Measurements from ENCODE around the gene ZDHHC5.
"Not testable (repeated sequence)": the region's sequence is repeated elsewhere in the genome, so short reads cannot be mapped to it uniquely, and the experiment has no call there.

ZDHHC5 gene

GRCh38 chr11:57668434-57668782, 494 bp downstream of the ZDHHC5 start:
- DNase-seq = no peak

- no peak for DNase-seq
These were observed 6.3 kb downstream of the ZDHHC5 start for GRCh38 chr11:57674251-57674650.

GRCh38 chr11:57675176-57675941, 7.4 kb downstream of the ZDHHC5 start:
- no peak for DNase-seq

- no peak for DNase-seq
These were observed 11.5 kb downstream of the ZDHHC5 start for GRCh38 chr11:57679396-57679795.

GRCh38 chr11:57680552-57680874, 12.6 kb downstream of the ZDHHC5 start:
- DNase-seq = no peak

- DNase-seq = no peak
These were observed 13.3 kb downstream of the ZDHHC5 start for GRCh38 chr11:57681168-57681567.

GRCh38 chr11:57690474-57690873, 22.6 kb downstream of the ZDHHC5 start:
- not testable (repeated sequence) for DNase-seq

GRCh38 chr11:57698843-57699365, 31.0 kb downstream of the ZDHHC5 start:
- no peak for DNase-seq

- DNase-seq = no peak
These were observed 31.9 kb downstream of the ZDHHC5 start for GRCh38 chr11:57699813-57700212.

- no peak for DNase-seq
These were observed 32.5 kb downstream of the ZDHHC5 start for GRCh38 chr11:57700425-57700824.

- DNase-seq = no peak
These were observed 35.4 kb downstream of the ZDHHC5 start for GRCh38 chr11:57703341-57703740.

- no peak for DNase-seq
These were observed 37.0 kb downstream of the ZDHHC5 start for GRCh38 chr11:57704932-57705331.

- DNase-seq = not testable (repeated sequence)
These were observed 37.5 kb downstream of the ZDHHC5 start for GRCh38 chr11:57705432-57705831.

- no peak for DNase-seq
These were observed 42.0 kb downstream of the ZDHHC5 start for GRCh38 chr11:57709802-57710367.

GRCh38 chr11:57711414-57712255, 43.7 kb downstream of the ZDHHC5 start, which contains the start of gene MED19:
Gene MED19, minus strand, starts transcription at chr11:57712215. Its CDS starts 36 bp downstream, at chr11:57712179.
- peak; percentile 65 for DNase-seq

GRCh38 chr11:57712256-57713150, 44.6 kb downstream of the ZDHHC5 start, which contains the start of gene TMX2:
Gene TMX2, plus strand, starts transcription at chr11:57712593. Its CDS starts 26 bp downstream, at chr11:57712619.
- DNase-seq = peak; percentile 80

- no peak for DNase-seq
These were observed 45.9 kb downstream of the ZDHHC5 start for GRCh38 chr11:57713835-57714234.

GRCh38 chr11:57716726-57717125, 48.8 kb downstream of the ZDHHC5 start:
- DNase-seq = not testable (repeated sequence)

- no peak for DNase-seq
These were observed 59.3 kb downstream of the ZDHHC5 start for GRCh38 chr11:57727185-57727584.

GRCh38 chr11:57728829-57729228, 60.9 kb downstream of the ZDHHC5 start:
- DNase-seq = no peak

GRCh38 chr11:57729479-57729878, 61.6 kb downstream of the ZDHHC5 start:
- DNase-seq = no peak

GRCh38 chr11:57732661-57733060, 64.7 kb downstream of the ZDHHC5 start:
- no peak for DNase-seq

Measured in activated CD4-positive, alpha-beta T cell treated with anti-CD3 and anti-CD28 coated beads for 1 hour (primary cell).